ENCODE results near the gene BICC1. TPM values are rescaled to one million over a fixed set of nuclear protein-coding genes. Genes with fewer than 3 reads are reported as not detected.

BICC1 gene
- total RNA-seq, 1 experiment from 2014 or later = 0.57 TPM

DNA sequence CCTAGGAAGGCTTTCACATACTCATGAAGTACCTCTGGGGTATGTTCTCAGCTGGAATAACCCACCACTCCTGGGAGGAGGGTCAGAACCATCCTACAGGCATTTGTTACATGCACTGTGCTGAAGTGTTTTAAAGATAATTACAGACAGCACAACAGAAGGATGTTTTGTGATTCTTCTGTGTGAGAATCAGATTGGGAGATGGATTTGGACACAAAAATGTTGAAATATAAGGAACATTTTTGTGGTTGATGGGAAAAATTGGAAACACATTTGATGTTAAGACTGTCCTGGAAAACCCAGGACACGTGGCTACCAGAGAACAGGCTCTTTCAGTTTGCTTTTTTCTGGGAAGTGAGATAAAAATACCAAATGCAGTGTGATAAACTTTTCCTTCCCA lies 61.4 kb downstream of the BICC1 start:
- H3K27ac Mint-ChIP-seq = no peak overlapping the region
- H3K36me3 Mint-ChIP-seq (ENCODE audit: insufficient read depth in 1 of 3, low read depth in 3 of 3) = no peaks in the 10 kb centered on the region
- Histone ChIP-seq H2BK5ac (ENCODE audit: insufficient read length, low read length) (no peak overlapping the region), H3K9ac (ENCODE audit: extremely low read depth, insufficient read length, low read length) (no peak overlapping the region), H2AFZ (ENCODE audit: low read length) (no peak overlapping the region), H2BK15ac (ENCODE audit: low read depth, low read length) (no peak overlapping the region), H3K79me1 (ENCODE audit: insufficient read depth, low read depth, low read length, poor library complexity, severe bottlenecking) (no peaks in the 10 kb centered on the region), H4K20me1 (ENCODE audit: control insufficient read depth, insufficient read depth, insufficient read length) (no peaks in the 10 kb centered on the region), H3K27me3 (ENCODE audit: insufficient read depth, low read length) (no peaks in the 10 kb centered on the region), H3K23me2 (ENCODE audit: insufficient read length, low read depth, low read length, poor library complexity, severe bottlenecking) (no peaks in the 10 kb centered on the region), H3K79me2 (ENCODE audit: insufficient read depth, low read length) (no peaks in the 10 kb centered on the region), H2AK5ac (ENCODE audit: insufficient read length, low read length) (no peak overlapping the region), H3K27ac (ENCODE audit: insufficient read length, low read depth, low read length) (no peak overlapping the region), H3K23ac (ENCODE audit: insufficient read length, low read depth, low read length) (no peak overlapping the region), H4K5ac (ENCODE audit: insufficient read length, low read depth, low read length) (no peak overlapping the region), H3K9me3 (ENCODE audit: control insufficient read depth, low read depth, low read length) (no peaks in the 10 kb centered on the region), H3K4ac (ENCODE audit: low read depth, low read length) (no peak overlapping the region), H2BK12ac (ENCODE audit: insufficient read length, low read depth, low read length) (no peak overlapping the region), H2BK20ac (ENCODE audit: low read depth, low read length, poor library complexity, severe bottlenecking) (no peak overlapping the region), H2BK120ac (ENCODE audit: low read depth, low read length, poor library complexity, severe bottlenecking) (no peak overlapping the region), H3K18ac (ENCODE audit: insufficient read length, low read depth, low read length) (no peak overlapping the region), H4K91ac (ENCODE audit: insufficient read length, low read depth, low read length) (no peak overlapping the region), H3T11ph (ENCODE audit: low read length) (no peak overlapping the region), H3K56ac (ENCODE audit: insufficient read length, low read depth, low read length) (no peak overlapping the region), H3K14ac (ENCODE audit: insufficient read depth, low read length) (no peak overlapping the region), H4K8ac (replicated peaks; ENCODE audit: insufficient read length, low read depth, low read length) (no peak overlapping the region), H3K4me1 (ENCODE audit: insufficient read depth, low read length) (no peaks in the 10 kb centered on the region; the same call in 1 of the 2 replicates), H3K4me2 (ENCODE audit: insufficient read depth, insufficient read length, low read length) (no peak overlapping the region)
- no peaks in the 10 kb centered on the region; a peak in 1 of 4 replicates for H3K4me1 Mint-ChIP-seq
- H3K4me3 Mint-ChIP-seq = no peak overlapping the region
- no CpG with 5 or more reads among the region's 1 CpG for WGBS (ENCODE audit: extremely low coverage, insufficient read length, low lambda C conversion rate)
- H3K27me3 Mint-ChIP-seq (ENCODE audit: low read depth) = no peaks in the 10 kb centered on the region
- no peak for DNase-seq
- TF ChIP-seq CTCF (conservative IDR thresholded peaks at IDR 0.05) = no peak
- H3K9me3 Mint-ChIP-seq = peaks cover 0 to 6% of the 10 kb centered on the region in 2 experiments; a peak in 1 of 5 replicates

Measured in H9 (cell line).